DMS53 treated with DMSO at 0.1 percent for 48 hours (cell line): ENCODE data around the gene PKD1.

ENCODE experiments used
- DNase-seq: peaks from one replicate; lab custom pipeline; 2025; ENCODE audit not compliant: unreplicated experiment; lab: John Stamatoyannopoulos, UW

The PKD1 gene

GRCh38 chr16:2090777-2091546 lies 44.7 kb downstream of the PKD1 start:
- peak; percentile 58 for DNase-seq

GRCh38 chr16:2090481-2090776 lies 45.3 kb downstream of the PKD1 start:
- DNase-seq: no peak

DNA sequence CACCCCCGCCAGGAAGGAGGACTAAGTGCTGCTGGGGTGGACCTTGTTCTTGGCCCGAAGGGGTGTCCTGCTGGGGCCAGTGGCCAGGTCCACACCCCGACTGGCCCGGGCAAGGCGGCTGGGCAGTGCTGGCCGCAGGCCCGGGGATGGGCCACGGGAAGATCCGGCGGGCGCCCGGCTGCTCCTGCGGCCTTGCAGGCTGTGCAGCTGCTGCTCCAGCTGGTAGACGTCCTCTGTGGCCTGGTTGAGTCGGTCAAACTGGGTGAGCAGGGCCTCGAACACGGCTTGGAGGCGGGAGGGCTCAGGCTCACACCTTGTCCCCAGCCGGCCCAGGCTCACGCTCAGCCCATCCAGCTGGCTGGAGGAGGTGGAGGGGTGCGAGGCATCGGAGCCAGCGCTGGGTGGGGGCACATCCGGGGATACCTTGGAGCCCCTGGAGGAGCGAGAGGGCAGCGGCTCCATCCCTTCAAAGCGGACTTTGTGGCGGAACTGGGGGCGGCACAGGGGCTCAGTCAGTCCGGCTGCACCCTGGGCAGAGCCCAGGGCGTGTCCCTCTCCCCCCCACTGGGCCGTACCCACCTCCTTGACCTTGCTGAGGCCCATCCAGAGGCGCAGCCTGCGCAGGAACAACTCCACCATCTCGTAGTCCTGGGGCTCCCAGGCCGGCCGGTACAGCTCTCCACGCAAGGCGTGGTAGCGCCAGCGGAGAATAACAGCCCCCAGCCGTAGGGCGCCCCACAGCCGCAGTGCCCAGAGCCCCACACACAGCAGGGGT lies 45.8 kb downstream of the PKD1 start:
- DNase-seq: no peak

DNA sequence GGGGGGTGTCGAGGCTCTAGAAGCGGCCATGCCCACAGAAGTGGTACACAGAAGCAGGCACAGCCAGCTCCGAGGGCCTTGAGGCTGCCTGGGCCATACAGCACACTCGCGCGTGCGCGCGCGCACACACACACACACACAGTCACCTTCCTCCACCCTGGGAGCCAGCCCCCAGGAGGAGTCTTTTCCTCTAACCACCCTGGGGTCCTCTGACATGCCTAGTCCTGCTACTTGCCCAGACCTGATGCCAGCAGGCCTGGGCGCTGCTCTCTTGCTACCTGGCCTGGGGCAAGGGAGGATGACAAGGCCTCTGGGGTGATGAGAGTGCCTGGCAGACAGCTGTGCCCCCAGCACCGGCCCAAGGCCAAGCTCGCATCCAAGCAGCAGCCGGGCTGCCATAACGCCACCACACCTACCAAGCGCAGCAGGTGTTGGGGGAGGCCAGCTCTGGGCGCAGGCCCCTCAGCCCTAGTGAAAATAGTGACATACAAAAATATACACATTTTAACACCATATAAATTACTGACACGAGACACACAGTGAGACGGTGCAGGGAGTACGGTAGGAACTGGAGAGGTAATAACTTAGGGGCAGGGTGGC lies 46.8 kb downstream of the PKD1 start:
- DNase-seq: no peak

DNA sequence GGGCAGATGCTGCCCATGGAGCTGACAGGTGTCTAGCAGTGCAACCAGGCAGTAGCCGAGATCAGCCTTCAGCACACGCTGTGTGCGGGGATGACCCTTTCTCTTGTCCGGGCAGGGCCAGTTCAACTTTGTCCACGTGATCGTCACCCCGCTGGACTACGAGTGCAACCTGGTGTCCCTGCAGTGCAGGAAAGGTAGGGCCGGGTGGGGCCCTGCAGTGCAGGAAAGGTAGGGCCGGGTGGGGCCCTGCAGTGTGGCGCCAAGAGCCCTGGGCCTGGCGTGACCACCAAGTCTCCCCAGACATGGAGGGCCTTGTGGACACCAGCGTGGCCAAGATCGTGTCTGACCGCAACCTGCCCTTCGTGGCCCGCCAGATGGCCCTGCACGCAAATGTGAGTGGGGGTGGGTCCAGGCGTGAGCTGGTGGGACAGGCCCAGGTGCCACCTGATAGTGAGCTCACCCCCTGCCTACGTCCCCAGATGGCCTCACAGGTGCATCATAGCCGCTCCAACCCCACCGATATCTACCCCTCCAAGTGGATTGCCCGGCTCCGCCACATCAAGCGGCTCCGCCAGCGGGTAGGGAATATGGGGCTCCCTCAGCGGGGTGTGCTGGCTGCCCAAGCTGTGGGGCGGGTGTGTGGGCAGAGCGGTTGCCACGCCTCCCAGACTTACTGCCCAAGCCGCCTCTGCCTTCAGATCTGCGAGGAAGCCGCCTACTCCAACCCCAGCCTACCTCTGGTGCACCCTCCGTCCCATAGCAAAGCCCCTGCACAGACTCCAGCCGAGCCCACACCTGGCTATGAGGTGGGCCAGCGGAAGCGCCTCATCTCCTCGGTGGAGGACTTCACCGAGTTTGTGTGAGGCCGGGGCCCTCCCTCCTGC lies 47.7 kb downstream of the PKD1 start:
- DNase-seq: no peak

- DNase-seq: no peak
These were observed 48.6 kb downstream of the PKD1 start for GRCh38 chr16:2086812-2087747.

GRCh38 chr16:2086106-2086742 lies 49.5 kb downstream of the PKD1 start:
- no peak for DNase-seq

DNA sequence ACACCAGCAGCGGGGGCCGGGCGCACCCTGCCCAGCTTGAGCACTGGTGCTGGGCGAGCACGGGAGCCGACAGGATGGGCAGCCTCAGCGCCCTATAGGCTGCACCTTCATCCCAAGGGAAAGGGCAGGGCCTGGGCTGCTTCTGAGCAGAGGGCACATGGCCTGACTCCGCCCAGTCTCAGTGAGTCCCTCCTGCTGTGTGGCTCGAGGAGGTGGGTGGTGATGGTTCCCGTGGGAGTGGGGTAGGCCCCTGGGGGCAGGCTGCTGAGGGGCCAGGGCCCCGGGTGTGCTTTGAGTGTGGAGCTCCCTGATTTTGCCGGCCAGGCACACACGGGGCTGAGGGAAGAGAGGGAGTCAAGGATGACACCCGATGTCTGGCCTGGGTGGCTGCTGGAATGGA lies 50.0 kb downstream of the PKD1 start:
- no peak for DNase-seq

DNA sequence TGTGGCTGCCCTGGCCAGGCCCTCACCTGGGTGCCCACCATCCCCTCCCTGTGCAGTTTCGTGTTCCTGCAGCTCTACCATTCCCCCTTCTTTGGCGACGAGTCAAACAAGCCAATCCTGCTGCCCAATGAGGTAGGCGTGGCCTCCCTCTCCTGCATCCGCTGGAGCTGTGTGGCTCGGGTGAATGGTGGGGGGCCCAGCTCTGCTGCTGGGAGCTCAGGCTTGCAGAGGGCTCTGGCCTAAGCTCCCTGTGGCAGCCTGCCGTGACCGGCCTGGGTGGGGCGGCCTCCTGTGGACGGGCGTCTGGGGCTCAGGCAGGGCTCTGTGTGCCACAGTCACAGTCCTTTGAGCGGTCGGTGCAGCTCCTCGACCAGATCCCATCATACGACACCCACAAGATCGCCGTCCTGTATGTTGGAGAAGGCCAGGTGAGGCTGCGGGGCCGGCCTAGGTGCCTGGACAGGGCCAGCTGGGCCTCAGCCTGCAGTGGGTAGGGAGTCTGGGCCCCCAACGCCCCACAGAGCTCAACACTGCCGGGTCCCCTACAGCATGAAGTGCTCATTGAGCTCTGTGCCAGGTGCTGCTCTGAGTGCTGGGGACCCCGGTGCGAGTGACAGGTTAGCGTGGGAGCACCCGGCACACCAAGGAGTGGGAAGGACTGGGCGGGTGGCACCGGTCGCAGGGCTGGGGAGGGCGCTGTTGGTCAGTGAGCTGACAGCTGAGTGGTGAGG lies 50.6 kb downstream of the PKD1 start:
- no peak for DNase-seq

DNA sequence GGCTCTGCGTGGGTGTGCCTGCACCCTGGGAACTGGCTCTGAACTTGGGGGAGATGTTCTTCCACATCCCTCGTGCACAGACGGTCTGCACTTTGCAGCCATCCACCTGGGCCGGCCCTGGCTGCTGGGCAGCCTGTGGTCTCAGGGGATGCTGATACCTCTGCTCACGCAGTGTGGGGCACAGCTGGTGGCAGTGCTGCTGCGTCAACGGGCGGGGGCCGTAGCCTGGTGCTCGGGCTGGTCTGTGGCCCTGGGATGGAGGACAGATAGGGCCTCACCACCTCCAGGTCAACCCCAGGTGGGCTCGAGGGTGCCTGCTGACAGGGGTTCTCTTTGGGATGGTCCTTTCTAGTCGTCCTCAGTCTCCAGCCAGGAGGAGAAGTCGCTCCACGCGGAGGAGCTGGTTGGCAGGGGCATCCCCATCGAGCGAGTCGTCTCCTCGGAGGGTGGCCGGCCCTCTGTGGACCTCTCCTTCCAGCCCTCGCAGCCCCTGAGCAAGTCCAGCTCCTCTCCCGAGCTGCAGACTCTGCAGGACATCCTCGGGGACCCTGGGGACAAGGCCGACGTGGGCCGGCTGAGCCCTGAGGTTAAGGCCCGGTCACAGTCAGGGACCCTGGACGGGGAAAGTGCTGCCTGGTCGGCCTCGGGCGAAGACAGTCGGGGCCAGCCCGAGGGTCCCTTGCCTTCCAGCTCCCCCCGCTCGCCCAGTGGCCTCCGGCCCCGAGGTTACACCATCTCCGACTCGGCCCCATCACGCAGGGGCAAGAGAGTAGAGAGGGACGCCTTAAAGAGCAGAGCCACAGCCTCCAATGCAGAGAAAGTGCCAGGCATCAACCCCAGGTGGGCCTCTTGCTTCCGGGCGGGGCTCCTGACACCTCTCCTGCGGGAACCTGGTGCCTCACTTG lies 51.6 kb downstream of the PKD1 start:
- no peak for DNase-seq

- DNase-seq: no peak
These were observed 52.3 kb downstream of the PKD1 start for GRCh38 chr16:2083409-2083808.

GRCh38 chr16:2082983-2083364 lies 52.7 kb downstream of the PKD1 start:
- DNase-seq: no peak

GRCh38 chr16:2082171-2082982 lies 53.3 kb downstream of the PKD1 start:
- peak; percentile 94 for DNase-seq

DNA sequence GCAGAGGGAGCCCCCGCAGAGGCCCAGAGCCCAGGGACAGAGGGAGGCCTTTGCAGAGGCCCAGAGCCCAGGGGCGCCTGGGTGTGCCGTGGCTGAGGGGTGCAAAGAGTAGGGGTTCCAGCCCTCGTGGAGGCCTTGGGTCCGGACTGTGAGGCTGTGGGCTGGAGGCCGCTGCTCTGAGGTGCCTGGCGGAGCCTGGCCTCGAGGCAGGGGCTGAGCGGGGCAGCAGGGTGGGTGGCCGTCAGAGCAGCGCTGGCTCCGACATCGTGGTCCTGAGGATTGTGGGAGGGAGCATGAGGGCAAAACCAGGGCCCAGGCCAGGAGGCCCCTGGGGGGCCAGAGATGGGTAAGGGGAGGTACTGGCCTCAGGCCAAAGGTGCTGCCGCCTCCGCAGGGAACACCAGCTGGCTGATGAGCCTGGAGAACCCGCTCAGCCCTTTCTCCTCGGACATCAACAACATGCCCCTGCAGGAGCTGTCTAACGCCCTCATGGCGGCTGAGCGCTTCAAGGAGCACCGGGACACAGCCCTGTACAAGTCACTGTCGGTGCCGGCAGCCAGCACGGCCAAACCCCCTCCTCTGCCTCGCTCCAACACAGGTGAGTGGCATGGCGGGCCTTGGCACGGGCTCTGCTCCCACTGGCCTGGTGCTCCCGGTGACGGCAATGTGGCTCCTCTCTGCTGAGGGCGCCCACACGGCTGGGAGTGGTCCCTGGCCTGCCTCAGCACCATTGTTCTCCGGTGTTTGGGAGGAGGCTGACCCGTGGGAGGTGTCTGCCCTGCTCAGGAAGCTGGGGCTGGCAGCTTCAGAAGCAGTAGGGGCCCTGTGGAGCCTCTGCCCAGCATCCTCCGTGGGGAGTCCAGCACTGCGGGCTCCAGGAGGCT lies 54.3 kb downstream of the PKD1 start:
- no peak for DNase-seq

DNA sequence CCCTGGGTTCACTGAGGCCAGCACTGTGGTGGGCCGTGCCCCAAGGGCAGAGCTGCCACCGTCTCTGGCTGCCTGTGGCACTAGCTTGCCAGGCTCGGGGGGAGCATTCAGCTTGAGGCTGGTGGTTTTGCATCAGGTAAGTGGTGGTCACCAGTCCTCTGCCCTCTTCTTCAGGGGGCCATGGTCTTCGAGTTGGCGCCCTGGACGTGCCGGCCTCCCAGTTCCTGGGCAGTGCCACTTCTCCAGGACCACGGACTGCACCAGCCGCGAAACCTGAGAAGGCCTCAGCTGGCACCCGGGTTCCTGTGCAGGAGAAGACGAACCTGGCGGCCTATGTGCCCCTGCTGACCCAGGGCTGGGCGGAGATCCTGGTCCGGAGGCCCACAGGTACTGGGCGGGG lies 55.7 kb downstream of the PKD1 start:
- DNase-seq: no peak

- no peak for DNase-seq
These were observed 56.3 kb downstream of the PKD1 start for GRCh38 chr16:2079311-2079800.
